SKM-1 (cell line): Measurements from ENCODE around the gene WNT6.

Source experiments
- DNase-seq: peaks from one replicate; lab custom pipeline; 2025; ENCODE audit not compliant: unreplicated experiment; lab: John Stamatoyannopoulos, UW

Gene WNT6

GRCh38 chr2:218877331-218877730, 17.7 kb downstream of the WNT6 start:
- DNase-seq, result no peak

GRCh38 chr2:218877891-218878290, 18.3 kb downstream of the WNT6 start:
- no peak for DNase-seq

GRCh38 chr2:218878486-218878885, 18.9 kb downstream of the WNT6 start:
- no peak for DNase-seq

- DNase-seq, result no peak
These were observed 19.5 kb downstream of the WNT6 start for GRCh38 chr2:218878926-218879761.

GRCh38 chr2:218879776-218880101, 20.1 kb downstream of the WNT6 start:
- DNase-seq, result no peak

GRCh38 chr2:218880102-218880858, 20.7 kb downstream of the WNT6 start, which contains the start of gene WNT10A:
WNT10A (plus strand) TSS chr2:218880852; CDS start chr2:218880996, 144 bp downstream.
- DNase-seq, result no peak

GRCh38 chr2:218880859-218881594, 21.4 kb downstream of the WNT6 start:
- DNase-seq, result no peak

- no peak for DNase-seq
These were observed 22.3 kb downstream of the WNT6 start for GRCh38 chr2:218881744-218882460.

- DNase-seq, result no peak
These were observed 22.8 kb downstream of the WNT6 start for GRCh38 chr2:218882461-218882816.

GRCh38 chr2:218882866-218883366, 23.3 kb downstream of the WNT6 start:
- no peak for DNase-seq

GRCh38 chr2:218883491-218884490, 24.2 kb downstream of the WNT6 start:
- DNase-seq, result no peak

GRCh38 chr2:218884519-218884918, 24.9 kb downstream of the WNT6 start:
- no peak for DNase-seq

GRCh38 chr2:218885981-218886947, 26.7 kb downstream of the WNT6 start:
- DNase-seq, result no peak

GRCh38 chr2:218887079-218887478, 27.5 kb downstream of the WNT6 start:
- no peak for DNase-seq

GRCh38 chr2:218888341-218888740, 28.7 kb downstream of the WNT6 start:
- no peak for DNase-seq

- DNase-seq, result no peak
These were observed 30.3 kb downstream of the WNT6 start for GRCh38 chr2:218889937-218890336.

- DNase-seq, result no peak
These were observed 30.8 kb downstream of the WNT6 start for GRCh38 chr2:218890369-218890768.
